ENCODE results near the gene GDF11.
"Not testable (repeated sequence)": the region's sequence is repeated elsewhere in the genome, so short reads cannot be mapped to it uniquely, and the experiment has no call there.

GDF11 gene

DNA sequence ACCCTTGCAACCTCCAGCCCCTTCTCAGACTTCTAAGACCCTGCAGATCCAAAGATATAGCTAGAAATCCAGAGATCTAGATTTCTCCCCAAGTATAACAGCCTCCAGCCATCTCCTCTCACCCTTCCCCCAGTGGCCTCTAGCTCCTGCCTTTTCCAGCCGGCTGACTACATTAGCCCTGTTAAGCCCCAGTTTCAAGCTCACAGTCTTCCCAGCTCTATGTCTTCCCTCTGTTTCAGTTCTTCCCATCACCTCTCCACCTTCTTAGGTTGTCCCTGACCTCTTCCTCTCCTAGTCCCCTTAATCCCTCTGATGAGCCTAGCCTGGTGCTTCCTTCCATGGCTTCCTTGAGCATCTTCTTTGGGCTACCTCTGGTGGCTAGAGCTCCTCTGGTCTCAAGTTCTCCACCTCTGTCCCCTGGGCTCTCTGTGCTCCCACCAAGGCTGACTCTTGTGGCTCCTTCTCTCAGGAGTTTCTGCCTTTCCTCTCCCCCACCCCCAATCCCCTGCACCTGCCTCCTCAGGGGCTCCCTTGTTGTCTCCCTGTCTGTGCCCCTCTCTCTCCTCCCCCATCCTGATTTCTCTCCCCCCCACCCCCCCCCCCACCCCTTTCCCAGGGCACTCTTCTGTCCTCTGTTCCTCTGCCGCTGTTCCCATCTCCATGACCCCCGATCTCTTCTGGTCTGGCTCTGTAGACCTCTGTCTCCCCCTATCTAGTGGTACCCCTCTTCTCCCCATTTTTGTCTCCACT is 816 bp upstream of the GDF11 start:
- no peak for DNase-seq (ENCODE audit: low spot score)

DNA sequence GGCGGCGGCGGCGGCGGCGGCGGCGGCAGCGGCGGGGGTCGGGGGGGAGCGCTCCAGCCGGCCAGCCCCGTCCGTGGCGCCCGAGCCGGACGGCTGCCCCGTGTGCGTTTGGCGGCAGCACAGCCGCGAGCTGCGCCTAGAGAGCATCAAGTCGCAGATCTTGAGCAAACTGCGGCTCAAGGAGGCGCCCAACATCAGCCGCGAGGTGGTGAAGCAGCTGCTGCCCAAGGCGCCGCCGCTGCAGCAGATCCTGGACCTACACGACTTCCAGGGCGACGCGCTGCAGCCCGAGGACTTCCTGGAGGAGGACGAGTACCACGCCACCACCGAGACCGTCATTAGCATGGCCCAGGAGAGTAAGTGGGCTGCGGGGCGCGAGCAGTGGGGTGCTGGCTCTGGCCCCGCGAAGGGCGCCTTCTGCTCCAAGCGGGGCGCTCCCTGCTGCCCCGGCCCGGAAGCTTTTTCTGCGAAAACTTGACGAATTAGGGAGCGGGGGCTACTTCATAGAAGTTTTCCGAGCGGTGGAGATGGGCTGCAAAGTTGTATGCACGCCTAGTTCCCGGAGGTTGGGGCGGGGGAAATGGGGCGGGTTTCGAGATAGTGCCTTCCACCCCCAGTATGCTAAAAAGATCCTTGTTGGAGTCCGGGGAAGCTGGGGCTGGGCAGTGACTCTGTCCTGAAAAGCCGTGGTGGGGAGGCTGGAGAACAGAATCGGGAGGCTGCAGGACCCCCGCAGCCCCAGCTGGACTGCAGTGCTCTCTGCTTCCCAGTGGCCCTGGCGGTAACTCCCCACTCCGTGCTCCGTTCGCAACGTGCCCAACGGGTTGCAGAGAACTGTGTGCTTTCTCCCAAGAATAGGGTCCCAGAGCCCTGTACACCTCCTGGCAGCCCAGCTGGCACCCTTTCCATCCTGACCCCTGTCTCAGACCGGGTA is 751 bp downstream of the GDF11 start:
- DNase-seq (ENCODE audit: low spot score) = peak; percentile 76

DNA sequence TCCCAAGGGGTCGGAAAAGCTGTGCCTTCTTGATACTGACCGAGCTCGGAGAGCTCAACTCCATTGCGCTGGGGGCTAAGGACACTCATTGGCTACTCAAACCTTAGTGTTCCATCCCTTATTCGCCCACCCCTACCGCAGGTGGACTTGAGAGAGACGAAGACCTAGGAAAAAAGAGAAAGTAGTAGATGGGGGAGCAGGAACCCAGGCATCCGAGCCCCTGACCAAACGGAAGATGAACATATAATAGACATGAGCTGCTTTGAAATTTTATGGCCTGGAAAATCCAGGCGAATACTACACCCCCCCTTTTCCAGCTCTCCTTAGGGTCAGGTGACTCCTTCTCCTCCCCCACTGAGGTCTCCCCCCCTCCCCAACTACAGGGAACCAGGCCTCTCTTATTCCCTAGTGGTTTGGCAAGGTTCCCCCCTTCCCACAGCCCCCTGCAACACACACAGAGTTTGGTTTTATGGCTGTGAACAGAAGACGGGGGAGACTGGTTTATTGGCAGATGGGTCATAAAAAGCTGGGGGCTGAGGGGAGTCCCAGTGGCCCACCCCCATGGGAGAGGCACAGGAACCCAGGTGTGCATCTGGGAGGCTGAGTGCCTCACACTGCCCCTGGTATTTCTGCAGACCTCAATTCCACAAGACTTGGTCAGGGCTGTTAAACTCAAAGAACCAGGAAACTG is 1.6 kb downstream of the GDF11 start:
- DNase-seq (ENCODE audit: low spot score) = no peak

DNA sequence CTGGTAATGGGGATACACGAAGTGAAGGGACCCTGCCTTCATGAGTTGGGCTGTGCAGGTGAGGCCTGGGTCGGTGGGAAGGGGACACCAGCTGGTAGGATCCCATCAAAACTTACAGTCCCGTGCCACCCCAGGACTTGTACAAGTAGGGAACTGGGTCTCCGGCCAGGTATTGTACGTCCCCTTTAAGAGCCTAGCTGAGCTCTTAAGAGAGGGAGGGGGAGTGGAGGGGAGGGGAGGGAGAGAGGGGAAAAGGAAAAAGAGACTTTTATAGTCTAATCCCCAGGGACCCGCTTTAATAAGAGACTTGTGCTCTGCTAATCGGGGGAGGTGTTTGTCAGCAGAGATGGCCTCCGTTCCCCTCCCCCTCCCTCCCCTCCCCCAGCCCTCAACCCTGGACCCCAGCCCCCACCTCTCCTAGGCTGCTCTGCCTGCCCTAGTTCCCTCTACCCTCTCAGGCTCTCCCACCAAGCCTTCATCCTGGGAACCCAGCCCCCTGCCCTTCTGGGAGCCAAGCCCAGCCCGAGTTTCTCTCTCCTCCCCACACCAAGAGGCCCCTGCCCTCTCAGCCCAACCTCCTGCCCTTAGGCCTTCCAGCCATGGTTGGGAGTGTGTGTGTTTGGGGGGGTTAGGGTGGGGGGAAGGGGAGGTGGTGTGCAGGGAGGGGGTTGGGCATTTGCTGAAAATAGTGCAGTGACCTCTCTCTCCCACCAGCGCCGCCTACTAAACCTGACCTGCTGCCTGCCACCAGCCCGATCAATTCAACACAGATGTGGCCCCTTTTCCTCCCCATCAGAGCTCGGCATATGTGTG is 2.6 kb downstream of the GDF11 start:
- DNase-seq (ENCODE audit: low spot score) = peak; percentile 62

DNA sequence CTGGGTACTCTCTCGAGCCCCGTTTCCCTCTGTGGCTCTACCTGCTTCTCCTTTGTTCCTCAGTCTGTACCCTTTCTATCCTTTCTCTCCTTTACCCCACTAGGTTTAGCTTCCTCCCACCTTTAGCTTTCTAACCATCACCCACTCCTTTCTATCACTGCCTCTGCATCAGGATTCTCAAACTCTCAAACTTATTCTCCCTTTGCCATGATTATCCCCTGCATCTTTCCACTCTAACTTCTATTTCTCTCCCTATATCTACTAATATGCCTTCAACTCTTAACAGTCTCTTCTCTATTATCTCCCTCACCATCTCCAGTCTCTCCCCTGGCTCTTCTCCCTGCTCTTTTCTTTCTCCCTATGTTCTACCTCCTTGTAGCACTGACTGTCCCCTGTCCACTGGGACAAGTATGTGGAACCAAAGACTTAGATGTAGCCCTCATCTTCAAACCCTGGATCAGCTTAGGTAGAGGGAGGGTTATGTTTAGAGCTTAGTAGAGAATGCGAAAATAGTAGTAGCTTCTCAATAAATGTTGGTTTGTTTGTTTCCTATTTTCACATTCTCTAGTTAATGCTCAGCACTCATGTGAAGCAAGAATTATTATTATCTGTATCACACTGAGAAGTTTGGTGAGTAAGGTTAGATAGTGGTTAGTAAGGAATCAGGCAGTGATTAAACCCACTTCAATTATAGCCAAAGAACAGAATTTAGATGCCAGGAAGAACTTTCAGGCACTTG is 3.4 kb downstream of the GDF11 start:
- no peak for DNase-seq (ENCODE audit: low spot score)

DNA sequence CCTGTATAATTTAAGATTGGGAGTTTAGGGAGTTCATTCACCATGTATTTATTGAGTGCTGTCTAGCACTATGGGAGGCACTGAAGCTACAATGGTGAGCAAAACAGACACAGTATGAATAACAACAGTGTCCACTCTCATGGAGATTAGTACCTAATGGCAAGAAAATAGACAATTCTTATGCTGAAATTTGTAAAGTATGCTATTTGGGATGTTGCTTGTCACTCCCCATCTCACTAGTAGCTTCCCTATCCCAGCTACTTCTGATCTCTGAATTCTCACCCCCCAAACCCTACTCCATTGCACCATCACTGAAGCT is 4.0 kb downstream of the GDF11 start:
- DNase-seq (ENCODE audit: low spot score) = no peak

DNA sequence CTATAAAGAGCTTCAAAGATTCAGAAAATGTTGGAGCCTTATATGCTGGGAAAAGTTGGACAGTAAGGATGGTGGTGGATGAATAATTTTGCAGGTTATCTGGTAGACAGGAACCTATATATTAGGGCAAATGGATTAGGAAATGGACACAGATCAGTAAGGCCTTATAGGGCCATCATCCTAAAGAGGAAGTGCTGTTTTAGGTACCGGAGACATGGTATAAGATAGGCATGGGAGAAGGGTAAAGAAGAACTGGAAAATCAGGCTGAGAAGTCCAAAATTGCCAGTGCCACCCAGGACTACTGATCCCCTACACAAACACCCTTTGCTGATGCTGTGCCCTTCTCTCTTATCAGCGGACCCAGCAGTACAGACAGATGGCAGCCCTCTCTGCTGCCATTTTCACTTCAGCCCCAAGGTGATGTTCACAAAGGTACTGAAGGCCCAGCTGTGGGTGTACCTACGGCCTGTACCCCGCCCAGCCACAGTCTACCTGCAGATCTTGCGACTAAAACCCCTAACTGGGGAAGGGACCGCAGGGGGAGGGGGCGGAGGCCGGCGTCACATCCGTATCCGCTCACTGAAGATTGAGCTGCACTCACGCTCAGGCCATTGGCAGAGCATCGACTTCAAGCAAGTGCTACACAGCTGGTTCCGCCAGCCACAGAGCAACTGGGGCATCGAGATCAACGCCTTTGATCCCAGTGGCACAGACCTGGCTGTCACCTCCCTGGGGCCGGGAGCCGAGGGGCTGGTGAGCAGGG is 5.5 kb downstream of the GDF11 start:
- no peak for DNase-seq (ENCODE audit: low spot score)

DNA sequence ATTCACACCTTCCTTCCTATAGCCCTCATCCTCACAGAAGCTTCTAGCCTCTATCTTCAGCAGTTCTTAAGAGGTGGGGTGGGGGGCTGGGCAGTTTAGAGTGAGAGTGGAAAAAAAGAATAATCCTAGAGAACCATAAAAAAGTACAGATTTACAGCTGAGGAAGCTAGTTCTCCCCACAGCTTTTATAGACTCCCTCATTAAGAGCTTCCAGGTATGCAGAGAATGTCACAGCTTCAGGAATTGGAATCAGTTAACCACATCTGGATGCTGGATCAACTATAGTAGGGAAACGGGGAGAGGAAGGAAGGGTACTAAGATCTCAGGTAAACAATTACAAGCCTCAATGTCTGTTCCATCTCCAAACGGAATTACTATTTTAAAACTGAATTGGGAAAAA is 12.3 kb downstream of the GDF11 start:
- DNase-seq (ENCODE audit: low spot score) = no peak

DNA sequence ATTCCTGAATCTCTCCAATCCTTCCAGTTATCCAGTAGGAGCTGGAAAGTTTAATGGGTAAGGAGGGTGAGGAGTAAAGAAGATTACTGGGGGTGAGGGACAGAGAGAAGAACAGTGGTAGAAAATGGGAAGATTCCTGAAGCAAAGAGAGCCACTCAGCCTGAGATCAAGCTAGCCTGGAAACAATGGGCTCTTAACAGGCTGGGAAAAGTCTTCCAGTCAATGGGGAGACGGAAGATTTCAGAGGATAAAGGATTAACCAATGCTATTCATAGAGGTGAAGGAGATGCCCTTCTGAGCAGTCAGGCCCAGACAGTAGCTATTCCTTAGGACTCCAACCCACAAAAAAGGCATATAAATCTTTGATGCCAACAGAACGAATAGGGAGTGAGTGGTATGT is 14.8 kb downstream of the GDF11 start:
- no peak for DNase-seq (ENCODE audit: low spot score)

DNA sequence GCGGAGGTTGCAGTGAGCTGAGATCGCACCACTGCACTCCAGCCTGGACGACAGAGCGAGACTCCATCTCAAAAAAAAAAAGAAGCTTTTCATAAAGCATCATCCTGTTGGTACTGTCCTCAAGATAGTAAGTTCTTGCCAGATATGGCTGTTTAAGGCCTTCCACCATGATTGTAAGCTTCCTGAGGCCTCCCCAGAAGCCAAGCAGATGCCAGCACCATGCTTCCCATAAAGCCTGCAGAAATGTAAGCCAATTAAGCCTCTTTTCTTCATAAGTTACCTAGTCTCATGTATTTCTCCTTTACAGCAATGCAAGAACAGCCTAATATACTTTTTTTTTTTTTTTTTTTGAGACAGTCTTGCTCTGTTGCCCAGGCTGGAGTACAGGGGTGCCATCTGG is 15.7 kb downstream of the GDF11 start:
- DNase-seq (ENCODE audit: low spot score) = not testable (repeated sequence)

DNA sequence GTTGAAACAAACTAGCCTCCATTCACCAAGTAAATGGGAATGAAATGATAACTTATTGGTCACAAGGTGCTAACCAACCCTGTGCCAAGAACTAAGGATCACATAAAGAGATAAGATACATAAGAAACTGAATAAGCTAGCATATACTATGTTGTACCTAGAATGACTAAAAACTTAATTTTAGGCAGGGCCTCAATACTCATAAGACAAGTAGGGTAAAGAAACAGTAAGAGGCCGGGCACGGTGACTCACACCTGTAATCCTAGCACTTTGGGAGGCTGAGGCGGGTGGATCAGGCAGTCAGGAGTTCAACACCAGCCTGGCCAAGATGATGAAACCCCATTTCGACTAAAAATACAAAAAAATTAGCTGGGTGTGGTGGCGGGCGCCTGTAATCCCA is 17.7 kb downstream of the GDF11 start:
- no peak for DNase-seq (ENCODE audit: low spot score)

DNA sequence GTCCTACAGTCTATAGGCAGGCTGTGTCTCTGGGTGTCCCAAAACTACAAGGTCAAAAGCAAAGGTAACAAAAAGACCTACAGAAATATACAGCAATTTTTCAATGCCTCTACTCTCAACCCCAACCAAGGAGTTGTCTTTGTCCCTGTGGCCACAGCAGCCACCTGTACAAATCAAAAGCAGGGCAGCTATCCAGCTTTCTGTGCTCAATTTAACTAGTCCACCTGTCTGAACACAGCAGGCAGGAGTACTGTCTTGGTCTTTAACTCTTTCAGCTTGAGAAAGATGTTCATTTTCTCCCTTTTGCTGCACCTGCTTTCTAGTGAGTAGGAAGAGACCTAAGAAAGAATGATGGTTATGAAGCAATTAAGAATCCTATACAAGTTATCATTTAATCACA is 19.7 kb downstream of the GDF11 start:
- no peak for DNase-seq (ENCODE audit: low spot score)

DNA sequence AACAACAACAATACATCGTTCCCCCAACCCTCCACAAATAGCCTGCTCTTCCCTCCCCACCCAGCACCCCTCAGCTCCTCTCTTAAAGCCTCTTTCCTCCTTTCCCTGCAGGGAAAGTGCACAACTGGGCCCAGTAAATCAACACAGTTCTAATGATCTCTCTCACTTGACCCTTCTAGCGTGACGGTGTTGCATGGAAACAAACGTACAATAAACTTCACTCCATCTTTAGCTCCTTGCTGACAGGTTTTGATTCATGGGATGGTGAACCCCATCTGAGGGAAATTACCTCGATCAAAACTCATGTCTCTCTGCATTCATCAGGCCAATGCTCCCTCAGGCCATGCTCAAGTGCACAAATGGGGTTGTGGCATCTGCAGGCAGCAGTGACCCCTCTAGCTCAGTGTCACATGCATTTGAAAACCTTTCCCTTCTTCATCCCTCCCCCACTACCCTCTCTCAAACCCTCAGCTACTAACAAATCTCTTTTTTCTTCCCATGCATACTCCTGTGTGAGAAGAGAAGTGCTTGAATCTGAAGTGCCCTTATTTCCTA is 22.9 kb downstream of the GDF11 start:
- DNase-seq (ENCODE audit: low spot score) = no peak

DNA sequence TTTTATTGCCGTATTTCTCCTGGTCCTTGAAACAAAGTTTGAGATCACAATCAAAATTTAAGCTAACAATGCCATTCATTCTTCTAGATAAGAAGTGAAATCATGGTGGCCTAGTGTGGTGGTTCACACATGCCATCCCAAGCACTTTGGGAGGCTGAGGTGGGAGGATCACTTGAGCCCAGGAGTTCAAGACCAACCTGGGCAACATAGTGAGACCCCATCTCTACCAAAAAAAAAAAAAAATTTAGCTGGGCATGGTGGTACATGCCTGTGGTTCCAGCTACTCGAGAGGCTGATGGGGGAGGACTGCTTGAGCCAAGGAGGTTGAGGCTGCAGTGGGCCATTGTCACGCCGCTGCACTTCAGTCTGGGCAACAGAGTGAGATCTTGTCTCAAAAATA is 24.2 kb downstream of the GDF11 start:
- DNase-seq (ENCODE audit: low spot score) = no peak

DNA sequence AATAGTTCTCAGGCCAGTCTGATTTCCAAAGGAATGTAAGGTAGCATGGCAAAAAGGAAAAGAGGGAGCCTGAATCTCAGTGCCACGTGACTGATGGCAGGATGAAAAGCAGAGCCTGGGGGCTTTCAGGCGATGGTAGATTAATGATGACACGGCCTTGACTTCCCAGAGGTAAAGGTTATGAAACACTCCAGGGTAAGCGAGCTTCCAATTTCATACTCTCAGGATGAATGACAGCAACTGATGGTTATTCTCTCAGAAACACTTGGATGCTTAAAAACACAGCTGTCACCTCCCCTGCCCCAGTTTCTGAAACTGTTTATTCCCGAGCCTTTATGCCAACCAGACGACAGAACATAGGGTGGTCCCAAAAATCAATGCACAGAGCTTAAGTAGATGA is 28.8 kb downstream of the GDF11 start:
- no peak for DNase-seq (ENCODE audit: low spot score)

DNA sequence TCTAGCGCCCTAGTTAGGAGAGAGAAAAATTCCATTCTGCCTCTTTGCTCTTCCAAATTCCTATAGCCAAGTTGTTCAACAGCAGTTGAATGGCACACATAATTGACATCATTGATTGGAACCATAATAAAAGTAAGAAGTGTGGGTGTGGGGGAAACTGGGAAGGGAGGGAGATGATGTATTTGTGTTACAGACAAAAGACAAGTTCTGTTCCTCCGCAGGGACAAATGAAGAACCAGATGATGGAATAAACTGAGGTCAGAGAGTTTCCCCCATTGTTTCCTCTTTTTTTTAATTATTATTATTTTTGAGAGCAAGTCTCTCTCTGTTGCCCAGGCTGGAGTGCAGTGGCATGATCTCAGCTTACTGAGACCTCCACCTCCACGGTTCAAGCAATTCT is 34.9 kb downstream of the GDF11 start:
- no peak for DNase-seq (ENCODE audit: low spot score)

DNA sequence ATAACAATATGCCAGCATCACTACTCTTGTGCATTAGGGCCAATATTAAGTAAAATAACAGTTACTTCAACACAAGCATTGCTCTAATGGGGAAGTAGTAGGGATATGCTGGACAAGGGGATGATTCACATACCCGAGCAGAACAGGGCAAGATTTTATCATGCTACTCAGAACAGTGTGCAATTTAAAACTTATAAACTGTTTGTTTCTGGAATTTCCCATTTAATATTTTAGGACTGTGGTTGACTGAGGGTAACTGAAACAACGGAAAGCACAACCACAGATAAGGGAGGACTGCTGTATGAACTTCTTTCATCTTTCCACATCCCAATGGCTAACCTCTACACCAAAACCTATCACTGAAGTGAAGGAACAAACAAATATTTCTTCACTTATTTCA is 37.8 kb downstream of the GDF11 start:
- no peak for DNase-seq (ENCODE audit: low spot score)

DNA sequence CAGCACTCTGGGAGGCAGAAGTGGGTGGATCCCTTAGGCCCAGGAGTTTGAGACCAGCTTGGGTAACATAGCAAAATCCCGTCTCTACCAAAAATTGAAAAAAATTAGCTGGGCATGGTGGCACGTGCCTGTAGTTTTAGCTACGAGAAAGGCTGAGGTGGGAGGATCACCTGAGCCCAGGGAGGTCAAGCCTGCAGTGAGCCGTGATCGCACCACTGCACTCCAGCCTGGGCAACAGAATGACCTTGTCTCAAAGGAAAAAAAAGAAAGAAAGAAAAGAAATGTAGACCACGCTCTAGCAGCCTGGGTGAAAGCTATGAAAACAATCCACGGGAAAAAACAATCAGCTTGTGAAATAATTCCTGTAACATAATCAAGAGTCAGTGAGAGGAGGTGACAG is 45.6 kb downstream of the GDF11 start:
- no peak for DNase-seq (ENCODE audit: low spot score)

DNA sequence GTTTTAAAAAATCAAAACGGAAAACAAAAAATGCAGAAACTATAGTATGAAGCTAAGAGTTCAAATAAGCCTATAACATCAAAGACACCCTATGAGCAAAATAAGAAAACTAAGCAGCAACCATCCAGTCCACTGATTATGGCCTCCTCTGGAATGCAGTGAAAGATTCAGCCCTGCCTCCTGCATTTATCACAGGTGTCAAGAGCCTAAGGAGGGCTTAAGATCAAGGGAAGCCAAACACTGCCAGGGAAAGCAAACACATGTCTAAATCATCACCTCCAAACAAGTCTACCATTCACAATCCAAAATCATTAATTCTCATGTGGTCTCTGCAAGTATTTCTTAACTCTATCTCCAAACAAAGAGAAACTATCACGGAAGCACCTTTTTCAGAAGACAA is 46.2 kb downstream of the GDF11 start:
- no peak for DNase-seq (ENCODE audit: low spot score)

DNA sequence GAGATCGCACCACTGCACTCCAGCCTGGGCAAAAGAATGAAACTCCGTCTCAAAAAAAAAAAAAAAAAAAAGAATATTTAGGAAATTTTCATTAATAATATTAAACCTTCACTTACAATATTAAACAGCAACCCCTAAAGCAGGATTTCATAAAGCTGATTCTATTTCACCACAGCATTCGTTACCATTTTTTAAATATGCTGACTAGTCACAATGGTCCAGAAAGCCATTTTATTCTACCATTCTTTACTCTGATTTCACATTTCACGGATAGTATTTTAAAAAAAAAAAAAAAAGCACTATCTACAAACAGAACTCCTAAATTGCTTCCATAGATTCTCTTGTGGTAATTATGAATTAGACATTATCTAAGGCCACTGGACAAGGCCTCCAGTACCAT is 47.0 kb downstream of the GDF11 start:
- no peak for DNase-seq (ENCODE audit: low spot score)
